Thoracic aorta (tissue), 2 donors: ENCODE data around the gene FGGY. TPM values are rescaled to one million over a fixed set of nuclear protein-coding genes. Genes with fewer than 3 reads are reported as not detected.

Experiments
- ATAC-seq: fragments of 150-250 bp; one replicate; pipeline ENCODE4 v1.8.0; 2017; ENCODE audit warnings: low read depth; ENCODE audit not compliant: insufficient number of reproducible peaks, low FRiP score
- DNase-seq: peaks from one replicate; pipeline ENCODE4 v3.0.0-alpha.2; 2020; ENCODE audit warnings: low spot score
- H3K27ac ChIP-seq, 2 donors: fragments of 200-600 bp; sonication (generic); 1 replicate in 1 of 2; 2 replicates in 1 of 2; pipeline ENCODE4 v1.5.1; 2016; ENCODE audit warnings: mild to moderate bottlenecking in 2 of 2, moderate library complexity in 2 of 2
- H3K27me3 ChIP-seq: fragments of 200-600 bp; sonication (generic); replicated peaks from 2 replicates; pipeline ENCODE4 v1.6.0; 2016; ENCODE audit warnings: mild to moderate bottlenecking; ENCODE audit not compliant: insufficient read depth
- H3K36me3 ChIP-seq: fragments of 200-600 bp; sonication (generic); one replicate; pipeline ENCODE4 v1.5.1; 2016
- H3K4me1 ChIP-seq, 2 donors: fragments of 200-600 bp; sonication (generic); 1 replicate in 1 of 2; 2 replicates in 1 of 2; pipeline versions ENCODE4 v1.5.1 to v1.6.0; 2016; ENCODE audit warnings: low read depth in 2 of 2, mild to moderate bottlenecking in 1 of 2; ENCODE audit not compliant: control insufficient read depth in 1 of 2
- H3K4me3 ChIP-seq: fragments of 200-600 bp; sonication (generic); 2 replicates; pipeline ENCODE4 v1.5.1; 2016; ENCODE audit warnings: mild to moderate bottlenecking
- H3K9me3 ChIP-seq: fragments of 200-600 bp; sonication (generic); 2 replicates; pipeline ENCODE4 v1.5.1; 2016
- CTCF ChIP-seq: fragments of 200-600 bp; sonication (generic); IDR thresholded peaks from one replicate; pipeline ENCODE4 v1.5.1; 2019; ENCODE audit warnings: antibody characterized with exemption
- total RNA-seq, 2 donors: library from RNA; depleted of rRNA; stranded (reverse); fragments of >200 nt; gene quantifications; one replicate each; pipeline versions ENCODE4 v1.1.0 to v1.2.3, GENCODE V29; 2016

FGGY gene
- total RNA-seq, 2 donors from 2014 or later = 6.5 to 9.9 TPM

GRCh38 chr1:59701376-59701775 lies 404.5 kb downstream of the FGGY start:
- no peak overlapping the region for H3K4me3 ChIP-seq
- TF ChIP-seq CTCF = no peak
- no peaks in the 10 kb centered on the region for H3K27me3 ChIP-seq
- H3K27ac ChIP-seq = no peak overlapping the region
- no peaks in the 10 kb centered on the region for H3K36me3 ChIP-seq
- peaks cover 15 to 60% of the 10 kb centered on the region in 2 donors for H3K4me1 ChIP-seq
- DNase-seq (no peak), ATAC-seq (no peak)
- H3K9me3 ChIP-seq = no peaks in the 10 kb centered on the region

- Histone ChIP-seq H3K4me1 (peaks cover 25 to 65% of the 10 kb centered on the region in 2 donors), H3K27ac (peak overlapping the region; percentile 0 to 7), H3K9me3 (no peaks in the 10 kb centered on the region), H3K4me3 (no peak overlapping the region), H3K27me3 (no peaks in the 10 kb centered on the region), H3K36me3 (no peaks in the 10 kb centered on the region)
- DNase-seq (no peak), ATAC-seq (no peak)
- TF ChIP-seq CTCF = no peak
These were observed 406.5 kb downstream of the FGGY start for GRCh38 chr1:59703226-59703917.

GRCh38 chr1:59703918-59704378 lies 407.1 kb downstream of the FGGY start:
- Histone ChIP-seq H3K36me3 (no peaks in the 10 kb centered on the region), H3K4me1 (peaks cover 25 to 59% of the 10 kb centered on the region in 2 donors), H3K27ac (peak overlapping the region; percentile 0 to 7), H3K4me3 (no peak overlapping the region), H3K27me3 (no peaks in the 10 kb centered on the region), H3K9me3 (no peaks in the 10 kb centered on the region)
- DNase-seq (no peak), ATAC-seq (no peak)
- TF ChIP-seq CTCF = no peak

GRCh38 chr1:59704716-59705115 lies 407.8 kb downstream of the FGGY start:
- Histone ChIP-seq H3K4me3 (no peak overlapping the region), H3K27me3 (no peaks in the 10 kb centered on the region), H3K36me3 (no peaks in the 10 kb centered on the region), H3K27ac (no peak overlapping the region), H3K9me3 (no peaks in the 10 kb centered on the region), H3K4me1 (peaks cover 25 to 57% of the 10 kb centered on the region in 2 donors)
- ATAC-seq = no peak
- no peak for DNase-seq
- no peak for TF ChIP-seq CTCF

- H3K27ac ChIP-seq = peak overlapping the region in 1 of 2 donors; percentile 51
- DNase-seq = no peak
These were observed 408.8 kb downstream of the FGGY start for GRCh38 chr1:59705466-59706302.

More at GRCh38 chr1:59705466-59706302, 408.8 kb downstream of the FGGY start:
- no peak for ATAC-seq
- no peaks in the 10 kb centered on the region for H3K9me3 ChIP-seq
- H3K27me3 ChIP-seq = no peaks in the 10 kb centered on the region
- H3K4me3 ChIP-seq = no peak overlapping the region
- peaks cover 25 to 57% of the 10 kb centered on the region in 2 donors for H3K4me1 ChIP-seq
- no peak for TF ChIP-seq CTCF
- no peaks in the 10 kb centered on the region for H3K36me3 ChIP-seq
